Mucosa of gallbladder (tissue), 1 donor: Measurements from ENCODE around the gene PCP4. TPM values are rescaled to one million over a fixed set of nuclear protein-coding genes. Genes with fewer than 3 reads are reported as not detected.

Experiments
- DNase-seq: peaks from one replicate; pipeline ENCODE4 v3.0.0-alpha.2; 2020; ENCODE audit warnings: low spot score
- total RNA-seq: library from RNA; stranded (reverse); gene quantifications from one replicate; pipeline ENCODE4 v1.2.1, GENCODE V29; 2021
- donor health status: DM: no; HTN: no; CAD: no.

The PCP4 gene
- total RNA-seq, 1 donor from 2014 or later: 3.7 TPM

GRCh38 chr21:39918558-39918957 is 51.3 kb downstream of the PCP4 start:
- no peak for DNase-seq

GRCh38 chr21:39923476-39923875 is 56.2 kb downstream of the PCP4 start:
- no peak for DNase-seq

GRCh38 chr21:39924577-39925308 is 57.5 kb downstream of the PCP4 start:
- no peak for DNase-seq

- peak; percentile 32 for DNase-seq
Observed at GRCh38 chr21:39927304-39927886, 60.2 kb downstream of the PCP4 start.

GRCh38 chr21:39932335-39932734 is 65.1 kb downstream of the PCP4 start:
- no peak for DNase-seq

GRCh38 chr21:39934895-39935294 is 67.7 kb downstream of the PCP4 start:
- no peak for DNase-seq

- no peak for DNase-seq
Observed at GRCh38 chr21:39935716-39936115, 68.5 kb downstream of the PCP4 start.

- DNase-seq: no peak
Observed at GRCh38 chr21:39938086-39938625, 70.9 kb downstream of the PCP4 start.

GRCh38 chr21:39946199-39946598 is 79.0 kb downstream of the PCP4 start:
- DNase-seq: no peak

- DNase-seq: no peak
Observed at GRCh38 chr21:39947031-39947430, 79.8 kb downstream of the PCP4 start.

- DNase-seq: no peak
Observed at GRCh38 chr21:39951183-39952101, 84.2 kb downstream of the PCP4 start.

- no peak for DNase-seq
Observed at GRCh38 chr21:39952265-39952664, 85.0 kb downstream of the PCP4 start.

GRCh38 chr21:39954570-39954969 is 87.3 kb downstream of the PCP4 start:
- DNase-seq: no peak

- no peak for DNase-seq
Observed at GRCh38 chr21:39955326-39955725, 88.1 kb downstream of the PCP4 start.

GRCh38 chr21:39956586-39956985 is 89.3 kb downstream of the PCP4 start:
- DNase-seq: no peak

GRCh38 chr21:39958731-39959130 is 91.5 kb downstream of the PCP4 start:
- DNase-seq: no peak

GRCh38 chr21:39961251-39961650 is 94.0 kb downstream of the PCP4 start:
- no peak for DNase-seq

GRCh38 chr21:39965026-39965425 is 97.8 kb downstream of the PCP4 start:
- DNase-seq: no peak

- no peak for DNase-seq
Observed at GRCh38 chr21:39966786-39967185, 99.5 kb downstream of the PCP4 start.

GRCh38 chr21:39968010-39968409 is 100.8 kb downstream of the PCP4 start:
- no peak for DNase-seq

- no peak for DNase-seq
Observed at GRCh38 chr21:39969691-39970364, 102.6 kb downstream of the PCP4 start.

GRCh38 chr21:39971956-39972355 is 104.7 kb downstream of the PCP4 start:
- DNase-seq: no peak
